NCI-H2171 (cell line): Measurements from ENCODE around the gene SYCE1.
"Not testable (repeated sequence)": the region's sequence is repeated elsewhere in the genome, so short reads cannot be mapped to it uniquely, and the experiment has no call there.

Source experiments
- DNase-seq: peaks from one replicate; lab custom pipeline; 2025; lab: John Stamatoyannopoulos, UW

SYCE1 gene

DNA sequence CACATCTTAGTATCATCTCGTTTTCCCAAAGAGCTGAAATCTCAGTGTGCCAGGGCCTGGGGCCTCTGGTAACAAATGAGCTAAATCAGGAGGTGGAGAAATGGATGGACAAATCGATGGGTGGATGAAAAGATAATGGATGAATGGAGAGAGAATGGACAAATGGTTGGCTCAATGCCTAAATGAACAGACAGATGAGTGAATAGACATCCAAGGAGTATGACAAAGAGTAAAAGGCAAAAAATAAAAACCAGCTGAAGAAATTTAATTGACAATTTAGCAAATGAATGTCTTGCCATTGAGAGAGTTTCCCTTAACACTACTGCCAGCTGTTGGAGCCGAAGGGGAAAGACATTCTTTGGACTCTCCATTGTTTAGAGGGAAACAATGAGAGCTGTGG, 8.0 kb downstream of the SYCE1 start:
- DNase-seq, result no peak

DNA sequence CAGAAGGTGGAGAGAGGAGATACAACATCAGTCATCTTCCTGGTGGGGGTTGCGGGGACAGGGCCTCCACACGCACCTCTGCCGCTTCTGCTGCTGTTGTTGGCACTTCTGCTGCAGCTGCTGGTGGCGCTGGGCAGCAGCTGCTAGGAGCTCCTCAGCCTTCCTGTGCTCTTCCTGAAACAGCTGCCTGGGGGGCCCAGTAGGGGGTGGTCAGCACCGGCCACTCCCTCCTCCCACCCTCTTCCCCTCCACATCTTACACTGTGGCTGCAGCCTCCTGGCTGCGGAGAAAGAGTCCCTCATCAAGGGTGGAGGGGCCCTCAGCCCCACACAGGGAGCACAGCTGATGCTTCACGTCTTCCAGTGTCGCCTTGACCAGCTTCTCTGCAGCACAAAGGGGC, 9.9 kb downstream of the SYCE1 start:
- DNase-seq, result no peak

DNA sequence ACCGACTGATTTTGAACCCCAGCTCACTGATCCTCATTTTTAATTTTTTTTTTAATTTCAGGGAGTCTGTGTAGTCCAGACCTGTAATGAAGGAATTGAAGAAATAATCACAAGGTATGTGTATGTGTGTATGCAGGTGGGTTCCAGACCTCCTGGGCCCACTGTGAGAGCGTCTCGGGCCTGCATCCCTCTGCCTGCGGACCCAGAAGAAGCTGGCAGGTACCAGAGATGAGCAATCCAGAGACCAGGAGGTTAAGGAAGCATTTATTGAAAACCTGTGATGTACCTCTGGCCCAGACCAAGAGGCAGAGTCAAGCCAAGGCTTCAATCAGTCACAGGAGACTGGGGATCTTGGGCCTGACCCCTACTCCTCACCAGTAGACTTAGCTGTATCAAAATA, 10.8 kb downstream of the SYCE1 start:
- DNase-seq, result no peak

- no peak for DNase-seq
Measured at GRCh38 chr10:133544506-133544905, 20.9 kb downstream of the SYCE1 start.

DNA sequence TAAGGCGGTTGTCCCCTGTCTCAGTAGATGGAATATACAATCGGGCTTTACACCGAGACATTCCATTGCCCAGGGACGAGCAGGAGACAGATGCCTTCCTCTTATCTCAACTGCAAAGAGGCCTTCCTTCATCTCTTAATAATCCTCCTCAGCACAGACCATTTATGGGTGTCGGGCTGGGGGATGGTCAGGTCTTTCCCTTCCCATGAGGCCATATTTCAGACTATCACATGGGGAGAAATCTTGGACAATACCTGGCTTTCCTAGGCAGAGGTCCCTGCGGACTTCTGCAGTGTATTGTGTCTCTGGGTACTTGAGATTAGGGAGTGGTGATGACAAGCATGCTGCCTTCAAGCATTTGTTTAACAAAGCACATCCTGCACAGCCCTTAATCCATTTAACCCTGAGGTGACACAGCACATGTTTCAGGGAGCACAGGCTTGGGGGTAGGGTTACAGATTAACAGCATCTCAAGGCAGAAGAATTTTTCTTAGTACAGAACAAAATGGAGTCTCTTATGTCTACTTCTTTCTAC, 23.9 kb downstream of the SYCE1 start:
- DNase-seq, result not testable (repeated sequence)

- DNase-seq, result no peak
Measured at GRCh38 chr10:133537546-133538545, 27.5 kb downstream of the SYCE1 start.

GRCh38 chr10:133536198-133536597, 29.2 kb downstream of the SYCE1 start:
- DNase-seq, result no peak

- DNase-seq, result no peak
Measured at GRCh38 chr10:133534417-133534816, 31.0 kb downstream of the SYCE1 start.

- DNase-seq, result no peak
Measured at GRCh38 chr10:133532871-133533270, 32.5 kb downstream of the SYCE1 start.

DNA sequence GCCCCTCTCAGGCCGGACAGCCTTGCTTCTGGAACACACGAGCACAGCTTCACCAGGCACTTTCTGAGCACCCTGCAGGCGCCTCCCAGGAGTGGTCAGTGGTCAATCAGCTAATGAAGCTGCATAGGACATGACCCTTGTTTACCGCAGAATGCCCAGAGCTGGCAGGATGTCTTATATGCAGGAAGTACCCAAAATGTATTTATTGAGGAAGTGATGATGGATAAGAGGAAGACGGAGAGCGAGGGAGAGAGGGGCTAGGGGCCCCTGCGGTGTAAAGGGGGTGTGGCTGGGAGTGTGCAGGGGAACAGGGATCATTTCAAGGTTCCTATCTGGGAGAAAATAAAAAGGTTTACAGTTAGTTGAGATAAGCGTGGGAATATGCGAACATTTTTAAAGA, 34.9 kb downstream of the SYCE1 start:
- no peak for DNase-seq

DNA sequence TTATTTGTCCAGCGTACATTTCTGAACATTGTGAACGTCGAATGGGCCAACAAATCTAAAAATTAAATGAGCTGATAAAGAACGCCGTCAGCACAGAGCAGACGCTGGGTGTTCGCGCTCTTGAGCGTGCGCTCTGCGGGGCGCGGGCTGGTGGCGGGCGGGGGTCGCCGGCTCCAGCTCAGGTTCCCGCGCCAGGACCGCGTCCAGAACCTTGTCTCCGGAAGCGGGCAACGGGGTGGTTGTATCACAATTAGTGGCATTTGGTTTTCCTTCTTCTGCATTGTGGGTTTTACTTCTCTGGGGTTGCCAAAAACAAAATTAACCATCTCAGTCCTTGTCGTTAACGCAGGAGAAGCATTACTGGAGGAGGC, 35.8 kb downstream of the SYCE1 start:
- no peak for DNase-seq

- DNase-seq, result no peak
Measured at GRCh38 chr10:133528845-133529575, 36.4 kb downstream of the SYCE1 start.

DNA sequence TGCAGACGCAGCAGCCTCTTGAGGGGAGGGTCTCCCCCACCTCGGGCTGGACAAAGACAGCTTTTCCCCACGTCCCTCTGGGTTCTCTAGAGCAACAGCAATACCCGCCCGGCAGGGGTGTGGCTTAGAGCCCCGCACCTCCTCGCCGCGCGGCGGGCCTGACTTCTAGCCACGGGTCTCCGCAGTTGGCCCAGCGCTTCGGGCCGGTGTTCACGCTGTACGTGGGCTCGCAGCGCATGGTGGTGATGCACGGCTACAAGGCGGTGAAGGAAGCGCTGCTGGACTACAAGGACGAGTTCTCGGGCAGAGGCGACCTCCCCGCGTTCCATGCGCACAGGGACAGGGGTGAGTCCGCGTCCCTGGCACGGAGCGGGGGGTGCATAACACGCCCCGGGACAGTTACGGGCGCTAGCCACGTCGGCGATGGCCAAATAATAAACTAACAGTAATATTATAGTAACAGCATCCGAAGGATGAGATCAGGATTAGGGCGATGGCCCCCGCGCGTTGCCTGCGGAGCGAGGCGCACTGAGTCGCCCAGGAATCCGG, 37.0 kb downstream of the SYCE1 start:
- no peak for DNase-seq

GRCh38 chr10:133527771-133528271, 37.6 kb downstream of the SYCE1 start:
- no peak for DNase-seq

- DNase-seq, result no peak
Measured at GRCh38 chr10:133526957-133527588, 38.3 kb downstream of the SYCE1 start, which contains the start of gene CYP2E1. Gene CYP2E1 (plus strand): TSS chr10:133527363. CDS start chr10:133527396, 33 bp downstream.

GRCh38 chr10:133525444-133525843, 39.9 kb downstream of the SYCE1 start:
- DNase-seq, result no peak

- DNase-seq, result no peak
Measured at GRCh38 chr10:133523631-133524203, 41.7 kb downstream of the SYCE1 start.

- DNase-seq, result peak; percentile 60
Measured at GRCh38 chr10:133520193-133520738, 45.1 kb downstream of the SYCE1 start.

DNA sequence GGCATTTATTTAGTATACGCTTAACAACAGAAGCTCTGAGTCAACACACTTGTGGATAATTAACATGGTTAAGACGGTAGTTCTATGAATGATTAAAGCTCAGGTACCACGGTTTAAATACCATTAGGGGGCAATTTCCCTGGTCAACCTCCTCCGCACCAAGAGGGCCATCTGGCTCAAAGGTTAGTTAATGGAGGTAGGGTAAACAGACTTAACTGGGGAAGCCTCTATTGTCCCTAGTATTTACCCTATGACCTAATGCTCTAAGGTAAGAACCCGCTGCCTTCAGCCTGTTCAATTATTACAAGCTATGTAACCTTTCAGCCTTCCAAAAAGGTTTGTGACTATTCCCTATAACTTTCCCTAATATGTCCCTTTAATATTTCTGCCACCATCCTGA, 46.9 kb downstream of the SYCE1 start:
- not testable (repeated sequence) for DNase-seq

DNA sequence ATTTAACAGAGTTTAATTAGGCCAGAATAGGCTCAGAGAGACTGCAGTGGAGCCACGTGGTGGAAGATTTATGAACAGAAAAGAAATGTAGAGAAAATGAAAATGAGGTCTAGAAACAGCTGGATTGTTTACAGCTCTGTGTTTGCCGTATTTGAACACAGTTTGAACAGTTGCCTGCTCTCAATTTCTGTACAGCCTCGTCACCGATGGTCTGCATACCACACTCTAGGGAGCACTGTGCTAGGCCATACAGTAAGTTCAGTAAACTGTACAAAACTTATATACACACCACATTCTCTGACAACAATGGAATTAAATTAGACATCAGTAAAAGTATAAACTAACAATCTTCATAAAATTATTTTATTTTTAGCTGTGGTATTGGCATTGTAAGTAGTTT, 49.3 kb downstream of the SYCE1 start:
- no peak for DNase-seq

DNA sequence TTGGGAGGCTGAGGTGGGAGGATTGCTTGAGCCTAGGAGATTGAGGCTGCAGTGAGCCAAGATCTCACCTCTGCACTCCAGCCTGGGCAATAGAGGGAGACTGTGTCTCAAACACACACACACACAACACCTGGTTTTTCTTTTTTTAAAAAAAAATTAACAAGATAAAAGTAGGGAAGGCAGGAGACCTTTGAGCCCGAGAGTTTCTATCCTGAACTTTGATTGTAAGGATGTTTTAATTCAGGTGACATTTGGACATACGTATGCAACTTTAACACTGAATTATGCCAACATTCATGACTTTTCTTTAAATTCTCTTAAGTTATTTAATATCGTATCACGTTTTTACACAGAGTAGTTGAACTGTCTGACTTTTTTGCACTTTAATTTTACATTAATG, 49.9 kb downstream of the SYCE1 start:
- no peak for DNase-seq
